HS-27A (cell line): ENCODE data around the gene WASF3.
A peak's percentile ranks its signal among the peaks of the same experiment; 100 is the strongest.

Source experiments
- DNase-seq: peaks from one replicate; pipeline ENCODE4 v3.0.0-alpha.2; 2012; ENCODE audit warnings: low read depth, missing footprints

The WASF3 gene

GRCh38 chr13:26544707-26545106 is 12.8 kb upstream of the WASF3 start:
- DNase-seq, result no peak

GRCh38 chr13:26548205-26548765 is 9.2 kb upstream of the WASF3 start:
- DNase-seq, result no peak

- no peak for DNase-seq
These were observed 7.8 kb upstream of the WASF3 start for GRCh38 chr13:26549713-26550112.

- no peak for DNase-seq
These were observed 6.1 kb upstream of the WASF3 start for GRCh38 chr13:26551255-26551860.

- DNase-seq, result no peak
These were observed 2.1 kb upstream of the WASF3 start for GRCh38 chr13:26555413-26555812.

GRCh38 chr13:26557051-26557392 is 461 bp upstream of the WASF3 start:
- no peak for DNase-seq

- no peak for DNase-seq
These were observed 757 bp downstream of the WASF3 start for GRCh38 chr13:26558074-26558805.

GRCh38 chr13:26558987-26559386 is 1.5 kb downstream of the WASF3 start:
- DNase-seq, result no peak

GRCh38 chr13:26560456-26560855 is 3.0 kb downstream of the WASF3 start:
- no peak for DNase-seq

GRCh38 chr13:26561067-26561466 is 3.6 kb downstream of the WASF3 start:
- no peak for DNase-seq

- DNase-seq, result no peak
These were observed 4.4 kb downstream of the WASF3 start for GRCh38 chr13:26561651-26562511.

GRCh38 chr13:26562512-26562890 is 5.0 kb downstream of the WASF3 start:
- no peak for DNase-seq

- DNase-seq, result no peak
These were observed 6.2 kb downstream of the WASF3 start for GRCh38 chr13:26563713-26564112.

GRCh38 chr13:26568132-26568815 is 10.8 kb downstream of the WASF3 start:
- no peak for DNase-seq

GRCh38 chr13:26571518-26571917 is 14.0 kb downstream of the WASF3 start:
- DNase-seq, result no peak

GRCh38 chr13:26575244-26575643 is 17.8 kb downstream of the WASF3 start:
- no peak for DNase-seq

GRCh38 chr13:26579580-26579979 is 22.1 kb downstream of the WASF3 start:
- no peak for DNase-seq

- no peak for DNase-seq
These were observed 26.2 kb downstream of the WASF3 start for GRCh38 chr13:26583662-26584061.

- DNase-seq, result peak; percentile 45
These were observed 27.2 kb downstream of the WASF3 start for GRCh38 chr13:26584713-26585112.

GRCh38 chr13:26585136-26585535 is 27.7 kb downstream of the WASF3 start:
- no peak for DNase-seq

- no peak for DNase-seq
These were observed 29.8 kb downstream of the WASF3 start for GRCh38 chr13:26587251-26587650.

GRCh38 chr13:26589226-26589625 is 31.7 kb downstream of the WASF3 start:
- DNase-seq, result no peak
